Left colon (tissue), 2 donors: ENCODE measurements around the gene SLC12A6. TPM values are rescaled to one million over a fixed set of nuclear protein-coding genes. Genes with fewer than 3 reads are reported as not detected.

Experiments used
- ATAC-seq: fragments of 200-7000 bp; cut with Tn5 transposase; one replicate; pipeline ENCODE4 v1.9.1; 2020; ENCODE audit warnings: mild to moderate bottlenecking, moderate library complexity
- DNase-seq, 2 donors: peaks; one replicate each; pipeline ENCODE4 v3.0.0-alpha.2; 2020
- intact Hi-C, 2 donors: fragments of 100-400 bp; cut with DNase I in 1 of 2; cut with micrococcal nuclease in 1 of 2; formaldehyde crosslinking; loops; one replicate each; pipeline versions ENCODE4 v1.11.2 to v1.14.0; 2022; cut with DNase I, micrococcal nuclease
- total RNA-seq, 2 donors: library from RNA; stranded (reverse); fragmentation: NEBNext Ultra II Directional; extraction: Animal tissue kit (Norgen Biotek cat#: 25700); gene quantifications; one replicate each; pipeline ENCODE4 v1.2.1, GENCODE V29; 2021
- donor health status: DM: no; HTN: no; CAD: no.
- donor health status: DM: yes; HTN: yes; CAD: no.

The SLC12A6 gene
- total RNA-seq, 2 donors from 2014 or later = 13.9 to 19.2 TPM

GRCh38 chr15:34284937-34285336, 52.6 kb downstream of the SLC12A6 start:
- DNase-seq = no peak
- intact Hi-C loops = no loop called here
- no peak for ATAC-seq

GRCh38 chr15:34282384-34282783, 55.2 kb downstream of the SLC12A6 start:
- ATAC-seq = no peak
- intact Hi-C loops = no loop called here
- no peak for DNase-seq

GRCh38 chr15:34280193-34280592, 57.4 kb downstream of the SLC12A6 start:
- ATAC-seq = no peak

GRCh38 chr15:34279368-34279767, 58.2 kb downstream of the SLC12A6 start:
- DNase-seq (no peak), ATAC-seq (no peak)
- intact Hi-C loops = no loop called here

More at GRCh38 chr15:34280193-34280592, 57.4 kb downstream of the SLC12A6 start:
- DNase-seq = no peak
- intact Hi-C loops = no loop called here

- intact Hi-C loops = no loop called here
- ATAC-seq = no peak
Measured at GRCh38 chr15:34275721-34276120, 61.9 kb downstream of the SLC12A6 start.

GRCh38 chr15:34275154-34275553, 62.4 kb downstream of the SLC12A6 start:
- intact Hi-C loops = no loop called here
- ATAC-seq (no peak), DNase-seq (no peak)

More at GRCh38 chr15:34275721-34276120, 61.9 kb downstream of the SLC12A6 start:
- no peak for DNase-seq

GRCh38 chr15:34271493-34271892, 66.1 kb downstream of the SLC12A6 start:
- ATAC-seq (no peak), DNase-seq (no peak)
- intact Hi-C loops = no loop called here

- DNase-seq = no peak
- intact Hi-C loops = no loop called here
- no peak for ATAC-seq
Measured at GRCh38 chr15:34266751-34267150, 70.8 kb downstream of the SLC12A6 start.

- DNase-seq = no peak
- no peak for ATAC-seq
- intact Hi-C loops = no loop called here
Measured at GRCh38 chr15:34264076-34264475, 73.5 kb downstream of the SLC12A6 start.

- intact Hi-C loops = no loop called here
- ATAC-seq = no peak
- DNase-seq = no peak
Measured at GRCh38 chr15:34262362-34262761, 75.2 kb downstream of the SLC12A6 start.

GRCh38 chr15:34259566-34259965, 78.0 kb downstream of the SLC12A6 start:
- DNase-seq (no peak), ATAC-seq (no peak)
- intact Hi-C loops = no loop called here

- ATAC-seq (no peak), DNase-seq (no peak)
- intact Hi-C loops = no loop called here
Measured at GRCh38 chr15:34258151-34258550, 79.4 kb downstream of the SLC12A6 start.

GRCh38 chr15:34252545-34252944, 85.0 kb downstream of the SLC12A6 start:
- intact Hi-C loops = no loop called here
- DNase-seq (no peak), ATAC-seq (no peak)

- DNase-seq (no peak), ATAC-seq (no peak)
- intact Hi-C loops = no loop called here
Measured at GRCh38 chr15:34248190-34248589, 89.4 kb downstream of the SLC12A6 start.

- ATAC-seq (no peak), DNase-seq (no peak)
- intact Hi-C loops = no loop called here
Measured at GRCh38 chr15:34246276-34246976, 91.2 kb downstream of the SLC12A6 start.

GRCh38 chr15:34243226-34243625, 94.4 kb downstream of the SLC12A6 start:
- DNase-seq (no peak), ATAC-seq (no peak)
- intact Hi-C loops = no loop called here

- DNase-seq (no peak), ATAC-seq (no peak)
- intact Hi-C loops = no loop called here
Measured at GRCh38 chr15:34242331-34242710, 95.3 kb downstream of the SLC12A6 start.

- peak; percentile 76 for ATAC-seq
- intact Hi-C loops = no loop called here
- no peak for DNase-seq
Measured at GRCh38 chr15:34241376-34242330, 95.9 kb downstream of the SLC12A6 start.

GRCh38 chr15:34240537-34240936, 97.0 kb downstream of the SLC12A6 start:
- intact Hi-C loops = no loop called here
- ATAC-seq = no peak
- DNase-seq = no peak

- no peak for DNase-seq
- intact Hi-C loops = no loop called here
- no peak for ATAC-seq
Measured at GRCh38 chr15:34239151-34239808, 98.3 kb downstream of the SLC12A6 start.
